GM12878 (cell line): Measurements from ENCODE around the gene C5orf46. TPM values are rescaled to one million over a fixed set of nuclear protein-coding genes. Genes with fewer than 3 reads are reported as not detected.

Source experiments
- ATAC-seq: fragments of 200-7000 bp; cut with Tn5 transposase; 3 replicates; pipeline ENCODE4 v1.9.1; 2020; ENCODE audit warnings: mild to moderate bottlenecking, moderate library complexity
- BruUV-seq: library from RNA; stranded (reverse); fragments of 400-500 nt; replicated peaks from 2 replicates; lab custom pipeline; 2021; lab: Mats Ljungman, UMichigan
- CTCF ChIA-PET: fragments of 300-600 bp; sonication (Branson Sonifier 250); formaldehyde crosslinking; extraction: SDS; loops from one replicate; lab custom pipeline; 2021; ENCODE audit warnings: inconsistent platforms; lab: Yijun Ruan, JAX
- POLR2A ChIA-PET: fragments of 350-600 bp; formaldehyde crosslinking; extraction: SDS; loops from one replicate; lab custom pipeline; 2021; ENCODE audit warnings: inconsistent platforms; lab: Charles Lee
- RAD21 ChIA-PET: fragments of 300-600 bp; sonication (Branson Sonifier 250); formaldehyde crosslinking; loops from one replicate; lab custom pipeline; 2023; ENCODE audit warnings: antibody characterized with exemption; ENCODE audit not compliant: unreplicated experiment; lab: Charles Lee
- SMC1A ChIA-PET: fragments of 300-600 bp; sonication (Branson Sonifier 250); formaldehyde crosslinking; loops from one replicate; lab custom pipeline; 2023; ENCODE audit not compliant: unreplicated experiment, uncharacterized antibody; lab: Charles Lee
- DNase-seq: peaks from one replicate; pipeline ENCODE4 v3.0.0-alpha.2; 2011; ENCODE audit warnings: low read depth, low spot score
- FAIRE-seq: peaks from 3 replicates; lab custom pipeline; 2011; peaks lifted over from hg19 to GRCh38; lab: Jason Lieb, UNC
- H2AFZ ChIP-seq: 2 replicates; pipeline ENCODE4 v1.6.0; 2011; ENCODE audit warnings: low read depth, low read length, control low read depth; ENCODE audit not compliant: control insufficient read depth
- H3K27ac ChIP-seq: 2 replicates; pipeline ENCODE4 v1.5.1; 2011; ENCODE audit warnings: control low read depth; ENCODE audit not compliant: control insufficient read depth, insufficient read depth
- H3K27me3 ChIP-seq, 2 experiments: replicated peaks in 1 of 2; 2 replicates each; pipeline versions ENCODE4 v1.6.0 to v1.6.1; 2011; ENCODE audit warnings: low read length in 1 of 2; ENCODE audit not compliant: control insufficient read depth in 2 of 2, insufficient read depth in 2 of 2
- H3K36me3 ChIP-seq, 2 experiments: 2 replicates each; pipeline ENCODE4 v1.5.1; 2011; ENCODE audit warnings: low read length in 1 of 2; ENCODE audit not compliant: control insufficient read depth in 2 of 2, insufficient read depth in 2 of 2
- H3K4me1 ChIP-seq: 2 replicates; pipeline ENCODE4 v1.6.1; 2011; ENCODE audit warnings: mild to moderate bottlenecking, low read length, moderate library complexity, mixed read lengths; ENCODE audit not compliant: control insufficient read depth, insufficient read depth
- H3K4me2 ChIP-seq: 2 replicates; pipeline ENCODE4 v1.6.0; 2011; ENCODE audit warnings: control low read depth; ENCODE audit not compliant: control insufficient read depth, insufficient read depth
- H3K4me3 ChIP-seq: fragments of 200-600 bp; sonication (generic); 2 replicates; pipeline ENCODE4 v1.5.1; 2016
- H3K79me2 ChIP-seq: 2 replicates; pipeline ENCODE4 v1.6.0; 2011; ENCODE audit warnings: low read length; ENCODE audit not compliant: control insufficient read depth, insufficient read depth
- H3K9ac ChIP-seq: 2 replicates; pipeline ENCODE4 v1.8.0; 2011; ENCODE audit warnings: low read length, control low read depth, mixed read lengths; ENCODE audit not compliant: control insufficient read depth, insufficient read depth
- H3K9me3 ChIP-seq: replicated peaks from 3 replicates; pipeline ENCODE4 v1.5.1; 2011; ENCODE audit warnings: mild to moderate bottlenecking, low read length; ENCODE audit not compliant: control insufficient read depth, insufficient read depth
- H4K20me1 ChIP-seq: 2 replicates; pipeline ENCODE4 v1.6.0; 2011; ENCODE audit not compliant: control insufficient read depth, insufficient read depth
- BRCA1 ChIP-seq: IDR thresholded peaks from 2 replicates; pipeline ENCODE4 v1.6.1; 2011; ENCODE audit warnings: low read depth, low read length, improper control_type of control experiment
- E2F4 ChIP-seq: IDR thresholded peaks from 2 replicates; pipeline ENCODE4 v1.6.1; 2012; ENCODE audit warnings: low read depth, low read length, improper control_type of control experiment
- ESRRA ChIP-seq: IDR thresholded peaks from 2 replicates; pipeline ENCODE4 v1.6.1; 2012; ENCODE audit warnings: mild to moderate bottlenecking, low read length, improper control_type of control experiment
- LARP7 ChIP-seq: fragments of 450-650 bp; IDR thresholded peaks from 2 replicates; pipeline ENCODE4 v1.6.1; 2017; ENCODE audit warnings: mild to moderate bottlenecking
- NFYA ChIP-seq: IDR thresholded peaks from 2 replicates; pipeline ENCODE4 v1.6.1; 2011; ENCODE audit warnings: low read depth, mild to moderate bottlenecking, low read length, improper control_type of control experiment, borderline replicate concordance
- REST ChIP-seq: IDR thresholded peaks from 2 replicates; pipeline ENCODE4 v1.6.1; 2012; ENCODE audit warnings: mild to moderate bottlenecking, low read depth, low read length
- SMAD1 ChIP-seq: fragments of 450-650 bp; IDR thresholded peaks from 2 replicates; pipeline ENCODE4 v1.6.1; 2018; ENCODE audit warnings: mild to moderate bottlenecking, low read depth; ENCODE audit not compliant: partially characterized antibody
- SPI1 ChIP-seq: IDR thresholded peaks from 2 replicates; pipeline ENCODE4 v1.6.1; 2011; ENCODE audit warnings: low read depth, mild to moderate bottlenecking, low read length, moderate library complexity, borderline replicate concordance; ENCODE audit not compliant: insufficient read depth
- SREBF2 ChIP-seq: IDR thresholded peaks from 2 replicates; pipeline ENCODE4 v1.6.1; 2012; ENCODE audit warnings: mild to moderate bottlenecking, low read length
- WRNIP1 ChIP-seq: IDR thresholded peaks from 2 replicates; pipeline ENCODE4 v1.6.1; 2011; ENCODE audit warnings: low read depth, low read length, improper control_type of control experiment, borderline replicate concordance
- ZBTB4 ChIP-seq: fragments of 450-650 bp; formaldehyde crosslinking; IDR thresholded peaks from 2 replicates; pipeline ENCODE4 v1.4.0; 2022; ENCODE audit warnings: mild to moderate bottlenecking, moderate library complexity
- ZNF207 ChIP-seq: fragments of 450-650 bp; IDR thresholded peaks from 2 replicates; pipeline ENCODE4 v1.6.1; 2014; ENCODE audit warnings: antibody characterized with exemption, mild to moderate bottlenecking, borderline replicate concordance
- ZNF592 ChIP-seq: fragments of 450-650 bp; IDR thresholded peaks from 2 replicates; pipeline ENCODE4 v1.6.1; 2017; ENCODE audit warnings: mild to moderate bottlenecking, moderate library complexity
- in situ Hi-C: fragments of 300-500 bp; cut with MboI; formaldehyde crosslinking; loops from 9 replicates; pipeline ENCODE4 v1.14.3; 2018; ENCODE audit warnings: mixed read lengths
- intact Hi-C: fragments of 100-400 bp; cut with micrococcal nuclease; formaldehyde crosslinking; loops from one replicate; pipeline ENCODE4 v1.14.2; 2022; ENCODE audit not compliant: unreplicated experiment
- polyA plus RNA-seq, 11 experiments: library from polyadenylated mRNA; depleted of rRNA in 4 of 11; unstranded in 6 of 11; stranded (reverse) in 5 of 11; fragments of >200 nt; fragmentation: Nextera tagmentation in 4 of 11; fragmentation: Illumina TruSeq in 1 of 11; extraction: Ambion mirVana in 4 of 11; extraction: Trizol in 1 of 11; gene quantifications; 1 replicate in 1 of 11; 2 replicates in 10 of 11; pipeline versions ENCODE4 v1.2.1 to v1.2.3, GENCODE V29; 2011 to 2016; ENCODE audit warnings: inconsistent platforms in 2 of 11, missing spikeins in 2 of 11, low read depth in 1 of 11
- total RNA-seq, 4 experiments: library from RNA; depleted of rRNA in 3 of 4; stranded (reverse); fragments of >200 nt in 3 of 4; fragmentation: Illumina TruSeq in 1 of 4; extraction: Trizol in 1 of 4; gene quantifications; 2 replicates each; pipeline versions ENCODE4 v1.2.1 to v1.2.3, GENCODE V29; 2013 to 2021

Gene C5orf46
- total and polyA plus RNA-seq, 10 of the 15 experiments (the other 5 are each of a cell fraction or from before 2014, with no cell fraction given) = not detected

GRCh38 chr5:147856801-147857200 lies 49.5 kb downstream of the C5orf46 start:
- CTCF ChIA-PET = interaction anchor here (1.3 to 2.8 kb wide), 3 partner anchors 11 to 30 kb away, joined by 3 to 9 read pairs (median 7); no protein-coding TSS in a partner anchor
- Histone ChIP-seq H3K9me3 (no peaks in the 10 kb centered on the region), H3K79me2 (no peaks in the 10 kb centered on the region), H3K4me2 (no peak overlapping the region), H3K36me3 (no peaks in the 10 kb centered on the region), H3K27me3 (no peaks in the 10 kb centered on the region; a peak in 2 of 4 replicates), H2AFZ (no peak overlapping the region), H4K20me1 (no peaks in the 10 kb centered on the region), H3K4me1 (no peaks in the 10 kb centered on the region), H3K9ac (no peak overlapping the region), H3K27ac (no peak overlapping the region), H3K4me3 (no peak overlapping the region)
- BruUV-seq = no TSS peak
- RAD21 ChIA-PET = no interaction called here
- FAIRE-seq (no peak), DNase-seq (no peak), ATAC-seq (no peak)
- intact Hi-C loops = no loop called here
- SMC1A ChIA-PET = interaction anchor here (0.7 to 2.3 kb wide), 3 partner anchors 9 to 874 kb away, joined by 3 to 9 read pairs (median 3); no protein-coding TSS in a partner anchor
- POLR2A ChIA-PET = no interaction called here
- in situ Hi-C loops = no loop called here
- TF ChIP-seq ESRRA (no peak), E2F4 (no peak), ZBTB4 (no peak), LARP7 (no peak), NFYA (no peak), SMAD1 (no peak), BRCA1 (no peak), ZNF207 (no peak), WRNIP1 (no peak), SPI1 (no peak), ZNF592 (no peak), REST (no peak), SREBF2 (no peak)
